K562 (cell line): ENCODE data around the gene E2F1. TPM values are rescaled to one million over a fixed set of nuclear protein-coding genes. Genes with fewer than 3 reads are reported as not detected.
A peak's percentile ranks its signal among the peaks of the same experiment; 100 is the strongest.

Experiments used
- ATAC-seq: fragments of 200-7000 bp; cut with Tn5 transposase; 3 replicates; pipeline ENCODE4 v1.9.1; 2020; ENCODE audit warnings: moderate library complexity
- BruUV-seq: library from RNA; stranded (reverse); fragments of 400-500 nt; replicated peaks from 2 replicates; lab custom pipeline; 2021; lab: Mats Ljungman, UMichigan
- CTCF ChIA-PET: fragments of 300-600 bp; formaldehyde crosslinking; extraction: SDS; loops from one replicate; lab custom pipeline; 2021; ENCODE audit warnings: low intra/inter-chr PET ratio; lab: Yijun Ruan, JAX
- POLR2A ChIA-PET: fragments of 300-600, 350-650 bp; sonication (Branson Sonifier 250); formaldehyde crosslinking; extraction: SDS; loops from one replicate; lab custom pipeline; 2021; ENCODE audit warnings: antibody characterized with exemption, inconsistent platforms; lab: Yijun Ruan, JAX
- DNase-seq, 4 experiments: peaks; one replicate each; pipeline versions ENCODE4 v3.0.0 to v3.0.0-alpha.2; 2011 to 2018; ENCODE audit warnings: low spot score in 3 of 4, mixed read lengths in 3 of 4; ENCODE audit errors: extremely low read depth in 1 of 4
- FAIRE-seq: peaks from 2 replicates; lab custom pipeline; 2011; peaks lifted over from hg19 to GRCh38; lab: Jason Lieb, UNC
- H2AFZ ChIP-seq: 2 replicates; pipeline ENCODE4 v1.6.0; 2011; ENCODE audit warnings: low read depth, low read length, control low read depth, inconsistent platforms
- H3K27ac ChIP-seq: fragments of 200-600 bp; 3 replicates; pipeline ENCODE4 v1.8.0; 2011; ENCODE audit warnings: low read depth, mild to moderate bottlenecking, control low read depth, inconsistent platforms, low read length, moderate library complexity, mixed read lengths; ENCODE audit errors: extremely low read depth
- H3K27me3 ChIP-seq, 2 experiments: fragments of 300-600 bp in 1 of 2; 2 replicates in 1 of 2; 3 replicates in 1 of 2; pipeline versions ENCODE4 v1.6.0 to v1.8.0; 2011; ENCODE audit warnings: inconsistent platforms in 2 of 2, low read length in 2 of 2, mild to moderate bottlenecking in 1 of 2, mixed read lengths in 1 of 2, moderate library complexity in 1 of 2; ENCODE audit not compliant: control insufficient read depth in 2 of 2, insufficient read depth in 2 of 2
- H3K36me3 ChIP-seq: fragments of 300-600 bp; 3 replicates; pipeline ENCODE4 v1.8.0; 2011; ENCODE audit warnings: mild to moderate bottlenecking, low read length, inconsistent platforms; ENCODE audit not compliant: control insufficient read depth, insufficient read depth
- H3K4me1 ChIP-seq, 2 experiments: fragments of 200-600 bp in 1 of 2; replicated peaks in 1 of 2; 2 replicates in 1 of 2; 3 replicates in 1 of 2; pipeline versions ENCODE4 v1.5.1 to v1.8.0; 2011; ENCODE audit warnings: inconsistent platforms in 2 of 2, low read length in 2 of 2, mild to moderate bottlenecking in 1 of 2, mixed read lengths in 1 of 2, moderate library complexity in 1 of 2; ENCODE audit not compliant: control insufficient read depth in 2 of 2, insufficient read depth in 2 of 2
- H3K4me2 ChIP-seq: 2 replicates; pipeline ENCODE4 v1.6.1; 2011; ENCODE audit warnings: low read length, control low read depth, inconsistent platforms, mixed read lengths; ENCODE audit not compliant: insufficient read depth
- H3K4me3 ChIP-seq: fragments of 200-600 bp; sonication (generic), shearing (Covaris generic); 2 replicates; pipeline ENCODE4 v1.5.1; 2016; ENCODE audit warnings: control low read depth, inconsistent platforms
- H3K79me2 ChIP-seq: fragments of 200-600 bp; 3 replicates; pipeline ENCODE4 v1.8.0; 2011; ENCODE audit warnings: low read length, inconsistent platforms; ENCODE audit not compliant: control insufficient read depth, insufficient read depth
- H3K9ac ChIP-seq, 2 experiments: 2 replicates each; pipeline versions ENCODE4 v1.6.0 to v1.6.1; 2011; ENCODE audit warnings: low read depth in 2 of 2, low read length in 2 of 2, control low read depth in 1 of 2, inconsistent platforms in 1 of 2, mild to moderate bottlenecking in 1 of 2, mixed read lengths in 1 of 2; ENCODE audit not compliant: insufficient read depth in 1 of 2
- H3K9me1 ChIP-seq: one replicate; pipeline ENCODE4 v1.6.0; 2011; ENCODE audit warnings: inconsistent platforms, mild to moderate bottlenecking, low read length, moderate library complexity; ENCODE audit not compliant: control insufficient read depth, insufficient read depth
- H3K9me3 ChIP-seq: replicated peaks from 2 replicates; pipeline ENCODE4 v1.5.1; 2011; ENCODE audit warnings: low read depth, low read length, inconsistent platforms; ENCODE audit not compliant: control insufficient read depth, insufficient read depth
- H4K20me1 ChIP-seq: replicated peaks from 2 replicates; pipeline ENCODE4 v1.6.1; 2011; ENCODE audit warnings: low read length, inconsistent platforms, mixed read lengths; ENCODE audit not compliant: control insufficient read depth, insufficient read depth
- ARID1B ChIP-seq: fragments of 450-650 bp; IDR thresholded peaks from 2 replicates; pipeline ENCODE4 v1.6.1; 2016; ENCODE audit warnings: antibody characterized with exemption, mild to moderate bottlenecking, inconsistent platforms
- C11orf30 ChIP-seq: fragments of 450-650 bp; IDR thresholded peaks from 2 replicates; pipeline ENCODE4 v1.6.1; 2016; ENCODE audit warnings: low read depth, mild to moderate bottlenecking
- CBFA2T3 ChIP-seq: fragments of 450-650 bp; IDR thresholded peaks from 2 replicates; pipeline ENCODE4 v1.6.1; 2017
- CREM ChIP-seq: IDR thresholded peaks from 2 replicates; pipeline ENCODE4 v1.6.1; 2014; ENCODE audit warnings: antibody characterized with exemption, low read depth
- FOXA1 ChIP-seq: fragments of 450-650 bp; IDR thresholded peaks from 2 replicates; pipeline ENCODE4 v1.6.1; 2016; ENCODE audit warnings: mild to moderate bottlenecking, borderline replicate concordance
- GABPB2 ChIP-seq: fragments of 250-450 bp; sonication (Bioruptor Pico); conservative IDR thresholded peaks from 2 replicates; pipeline ENCODE4 v1.5.1; 2021; ENCODE audit warnings: mild to moderate bottlenecking
- GATA2 ChIP-seq: sonication (generic); formaldehyde crosslinking; IDR thresholded peaks from 2 replicates; pipeline ENCODE4 v1.4.0; 2020; ENCODE audit warnings: mild to moderate bottlenecking, missing genetic modification reagents
- GTF2A2 ChIP-seq: IDR thresholded peaks from 2 replicates; pipeline ENCODE4 v1.6.1; 2016; ENCODE audit warnings: mild to moderate bottlenecking, missing genetic modification characterization, missing compliant biosample characterization
- KDM1A ChIP-seq, 2 experiments: fragments of 450-650 bp; IDR thresholded peaks; 2 replicates each; pipeline ENCODE4 v1.6.1; 2016; ENCODE audit warnings: mild to moderate bottlenecking in 2 of 2
- LEF1 ChIP-seq: fragments of 450-650 bp; IDR thresholded peaks from 2 replicates; pipeline ENCODE4 v1.6.1; 2016; ENCODE audit warnings: mild to moderate bottlenecking
- MEIS2 ChIP-seq: fragments of 450-650 bp; IDR thresholded peaks from 2 replicates; pipeline ENCODE4 v1.6.1; 2014; ENCODE audit warnings: mild to moderate bottlenecking; ENCODE audit not compliant: partially characterized antibody
- NCOA6 ChIP-seq: fragments of 450-650 bp; IDR thresholded peaks from 2 replicates; pipeline ENCODE4 v1.6.1; 2017; ENCODE audit warnings: mild to moderate bottlenecking
- SMAD1 ChIP-seq: fragments of 150-350 bp; IDR thresholded peaks from 2 replicates; pipeline ENCODE4 v1.6.1; 2014; ENCODE audit warnings: low read length, low read depth; ENCODE audit not compliant: partially characterized antibody
- SOX6 ChIP-seq: fragments of 450-650 bp; IDR thresholded peaks from 2 replicates; pipeline ENCODE4 v1.6.1; 2014; ENCODE audit warnings: mild to moderate bottlenecking
- STAT5A ChIP-seq: IDR thresholded peaks from 2 replicates; pipeline ENCODE4 v1.6.1; 2012; ENCODE audit warnings: low read length, inconsistent platforms, borderline replicate concordance
- SUPT5H ChIP-seq: fragments of 450-650 bp; IDR thresholded peaks from 2 replicates; pipeline ENCODE4 v1.6.1; 2016
- XRCC5 ChIP-seq: fragments of 200-400 bp; formaldehyde crosslinking; IDR thresholded peaks from 2 replicates; pipeline ENCODE4 v1.6.1; 2017; ENCODE audit warnings: low read depth, mild to moderate bottlenecking, low read length
- WGBS: fragments of 100-300 bp; shearing (Covaris generic); methylation state at CpG from one replicate; pipeline ENCODE4 v1.1.6; 2016; ENCODE audit warnings: low coverage, mixed read lengths; ENCODE audit not compliant: insufficient coverage; ENCODE audit errors: missing lambda C conversion rate; 5-methylcytosine and 5-hydroxymethylcytosine counted together
- in situ Hi-C: fragments of 300-500 bp; cut with MboI; formaldehyde crosslinking; loops from 4 replicates; pipeline ENCODE4 v1.15.0; 2018; ENCODE audit warnings: inconsistent platforms, mixed read lengths
- intact Hi-C: fragments of 100-400 bp; cut with micrococcal nuclease; formaldehyde crosslinking; loops from 2 replicates; pipeline ENCODE4 v1.14.2; 2022
- polyA plus RNA-seq, 8 experiments: library from polyadenylated mRNA; depleted of rRNA in 4 of 8; stranded (reverse) in 5 of 8; unstranded in 3 of 8; fragments of >200 nt; fragmentation: Nextera tagmentation in 2 of 8; fragmentation: Illumina TruSeq in 1 of 8; extraction: Ambion mirVana in 2 of 8; extraction: Trizol in 1 of 8; gene quantifications; 2 replicates each; pipeline versions ENCODE4 v1.2.1 to v1.2.3, GENCODE V29; 2011 to 2014; ENCODE audit warnings: inconsistent platforms in 1 of 8, missing spikeins in 1 of 8
- total RNA-seq, 7 experiments: library from RNA; depleted of rRNA in 6 of 7; stranded (reverse); fragments of >200 nt in 6 of 7; fragmentation: Illumina TruSeq in 2 of 7; extraction: Trizol in 2 of 7; gene quantifications; 2 replicates each; pipeline versions ENCODE4 v1.2.1 to v1.2.3, GENCODE V29; 2011 to 2021; ENCODE audit warnings: low replicate concordance in 1 of 7
- TF ChIP-seq, protein P1 (sequence below), 2 experiments: fragments of 450-650 bp; IDR thresholded peaks; 2 replicates each; pipeline ENCODE4 v1.6.1; 2018; ENCODE audit warnings: mild to moderate bottlenecking in 2 of 2, low read depth in 1 of 2; ENCODE audit not compliant: partially characterized antibody in 2 of 2

The E2F1 gene
- total and polyA plus RNA-seq, 9 of the 15 experiments (the other 6 are each of a cell fraction or from before 2014, with no cell fraction given) = 0.14 to 30.6 (median 13.1) TPM

DNA sequence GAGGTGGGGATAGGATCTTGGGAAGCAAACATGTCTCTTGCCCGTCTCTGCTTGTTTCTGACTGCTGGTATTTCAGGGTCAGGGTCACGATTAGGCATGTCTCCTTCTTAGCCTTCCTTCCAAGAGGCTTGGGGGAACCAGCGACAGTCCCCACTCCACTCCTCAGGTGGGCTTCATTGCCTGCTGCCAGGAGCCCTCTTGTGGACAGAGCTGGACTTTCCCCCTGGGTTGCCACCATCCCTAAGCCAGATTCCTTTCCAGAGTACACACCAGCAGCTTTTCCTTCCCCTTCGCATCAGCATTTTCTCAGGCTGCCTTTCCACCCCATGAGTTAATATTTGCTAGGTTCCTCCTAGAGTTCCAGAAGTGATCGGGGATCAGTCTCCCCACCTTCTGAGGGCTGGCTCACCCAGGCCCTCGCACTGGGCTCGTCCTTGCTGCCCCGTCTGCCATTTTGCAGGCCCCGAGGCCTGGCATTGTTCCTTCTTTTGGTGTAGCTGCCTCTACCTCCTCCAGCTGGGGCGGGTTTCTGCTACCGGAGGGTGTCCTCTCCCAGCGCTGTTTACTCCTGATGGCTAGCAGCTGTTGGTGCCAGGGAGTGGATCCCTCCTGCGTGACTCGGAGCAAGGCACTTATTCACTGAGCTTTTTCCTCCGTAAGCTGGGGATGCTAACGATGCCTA, 32.8 kb downstream of the E2F1 start (continued):
- TF ChIP-seq, protein P1, sequence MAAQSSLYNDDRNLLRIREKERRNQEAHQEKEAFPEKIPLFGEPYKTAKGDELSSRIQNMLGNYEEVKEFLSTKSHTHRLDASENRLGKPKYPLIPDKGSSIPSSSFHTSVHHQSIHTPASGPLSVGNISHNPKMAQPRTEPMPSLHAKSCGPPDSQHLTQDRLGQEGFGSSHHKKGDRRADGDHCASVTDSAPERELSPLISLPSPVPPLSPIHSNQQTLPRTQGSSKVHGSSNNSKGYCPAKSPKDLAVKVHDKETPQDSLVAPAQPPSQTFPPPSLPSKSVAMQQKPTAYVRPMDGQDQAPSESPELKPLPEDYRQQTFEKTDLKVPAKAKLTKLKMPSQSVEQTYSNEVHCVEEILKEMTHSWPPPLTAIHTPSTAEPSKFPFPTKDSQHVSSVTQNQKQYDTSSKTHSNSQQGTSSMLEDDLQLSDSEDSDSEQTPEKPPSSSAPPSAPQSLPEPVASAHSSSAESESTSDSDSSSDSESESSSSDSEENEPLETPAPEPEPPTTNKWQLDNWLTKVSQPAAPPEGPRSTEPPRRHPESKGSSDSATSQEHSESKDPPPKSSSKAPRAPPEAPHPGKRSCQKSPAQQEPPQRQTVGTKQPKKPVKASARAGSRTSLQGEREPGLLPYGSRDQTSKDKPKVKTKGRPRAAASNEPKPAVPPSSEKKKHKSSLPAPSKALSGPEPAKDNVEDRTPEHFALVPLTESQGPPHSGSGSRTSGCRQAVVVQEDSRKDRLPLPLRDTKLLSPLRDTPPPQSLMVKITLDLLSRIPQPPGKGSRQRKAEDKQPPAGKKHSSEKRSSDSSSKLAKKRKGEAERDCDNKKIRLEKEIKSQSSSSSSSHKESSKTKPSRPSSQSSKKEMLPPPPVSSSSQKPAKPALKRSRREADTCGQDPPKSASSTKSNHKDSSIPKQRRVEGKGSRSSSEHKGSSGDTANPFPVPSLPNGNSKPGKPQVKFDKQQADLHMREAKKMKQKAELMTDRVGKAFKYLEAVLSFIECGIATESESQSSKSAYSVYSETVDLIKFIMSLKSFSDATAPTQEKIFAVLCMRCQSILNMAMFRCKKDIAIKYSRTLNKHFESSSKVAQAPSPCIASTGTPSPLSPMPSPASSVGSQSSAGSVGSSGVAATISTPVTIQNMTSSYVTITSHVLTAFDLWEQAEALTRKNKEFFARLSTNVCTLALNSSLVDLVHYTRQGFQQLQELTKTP (IDR thresholded peaks at IDR 0.05; ENCODE audit: low read depth in 1 of 2, partially characterized antibody in 2 of 2) = peak in 1 of 2 experiments; percentile 12
- TF ChIP-seq C11orf30 (0 out of 2 replicates have a peak, but pooled peaks have one; percentile 30), SOX6 (0 out of 2 replicates have a peak, but pooled peaks have one; percentile 14)
- TF ChIP-seq, all 486 proteins: peak for 32

DNA sequence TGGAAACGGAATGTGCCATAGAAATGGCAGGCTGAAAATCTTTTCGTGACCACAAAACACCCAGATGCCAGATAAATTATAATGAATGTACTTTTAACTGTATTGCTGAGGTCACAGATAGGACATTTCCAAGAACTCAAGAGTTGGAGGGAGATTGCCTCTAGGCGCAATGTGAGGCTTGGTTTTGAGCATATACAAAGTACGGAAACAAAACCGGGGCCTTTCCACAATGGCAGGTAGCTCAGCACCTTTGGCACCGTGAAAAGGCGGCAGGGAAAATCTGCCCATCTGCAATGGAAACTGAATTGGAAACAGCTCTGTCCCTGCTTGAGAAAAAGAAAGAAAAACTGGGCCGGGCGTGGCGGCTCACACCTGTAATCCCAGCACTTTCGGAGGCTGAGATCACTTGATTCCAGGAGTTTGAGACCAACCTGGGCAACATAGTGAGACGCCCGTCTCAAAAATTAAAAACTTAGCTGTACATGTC, 34.6 kb downstream of the E2F1 start:
- WGBS = 14% methylated on average over 13 of the region's 13 CpGs
- intact Hi-C loops = loop anchor here (2.0 to 5.0 kb wide), 3 partner anchors 137 to 249 kb away; partner anchors contain the start of gene CDK5RAP1
- peaks cover 9% of the 10 kb centered on the region for H3K9me1 ChIP-seq
- H3K9me3 ChIP-seq = no peaks in the 10 kb centered on the region; the same call in 1 of the 2 replicates
- POLR2A ChIA-PET = interaction anchor here (0.7 to 1.5 kb wide), 3 partner anchors 9 to 412 kb away, joined by 3 read pairs; no protein-coding TSS in a partner anchor
- H3K36me3 ChIP-seq = peaks cover 5% of the 10 kb centered on the region; the same call in 1 of the 3 replicates
- H3K9ac ChIP-seq = peak overlapping the region in 1 of 2 experiments; percentile 32; a peak in 1 of 4 replicates
- no peaks in the 10 kb centered on the region for H3K27me3 ChIP-seq
- H3K79me2 ChIP-seq = no peaks in the 10 kb centered on the region
- peak; percentile 37 for FAIRE-seq
- no TSS peak for BruUV-seq
- H3K4me2 ChIP-seq = no peak overlapping the region
- ATAC-seq = no peak
- peaks cover 22% of the 10 kb centered on the region for H4K20me1 ChIP-seq
- H3K27ac ChIP-seq = no peak overlapping the region
- no peak overlapping the region for H2AFZ ChIP-seq
- no peak overlapping the region for H3K4me3 ChIP-seq
- in situ Hi-C loops = loop anchor here (5.0 to 10.0 kb wide), 2 partner anchors 199 to 237 kb away; no protein-coding TSS in a partner anchor
- CTCF ChIA-PET = no interaction called here
- H3K4me1 ChIP-seq = peaks cover 6 to 33% of the 10 kb centered on the region in 2 experiments; a peak in 3 of 5 replicates
- peak in 1 of 4 experiments; percentile 15 for DNase-seq
- TF ChIP-seq ARID1B = 0 out of 2 replicates have a peak, but pooled peaks have one; percentile 12
- TF ChIP-seq XRCC5 = no peak
- peak; percentile 79 for TF ChIP-seq MEIS2
- TF ChIP-seq KDM1A (IDR thresholded peaks at IDR 0.05) = peak; percentile 38 to 57; a peak in 2 of 4 replicates
- no peak for TF ChIP-seq GTF2A2 (tag)
- TF ChIP-seq SUPT5H = no peak
- peak; percentile 60; the same call in 1 of the 2 replicates for TF ChIP-seq STAT5A
- no peak for TF ChIP-seq LEF1
- no peak for TF ChIP-seq NCOA6
- peak; percentile 31; the same call in 1 of the 2 replicates for TF ChIP-seq CREM
- TF ChIP-seq GATA2 (CRISPR knock-in tag) = 0 out of 2 replicates have a peak, but pooled peaks have one; percentile 18
- TF ChIP-seq FOXA1 = no peak
- TF ChIP-seq GABPB2 (CRISPR knock-in tag) = no peak
- TF ChIP-seq SMAD1 = no peak
- peak; percentile 29; the same call in 1 of the 2 replicates for TF ChIP-seq CBFA2T3
